H4 (cell line): ENCODE measurements around the gene CD248. TPM values are rescaled to one million over a fixed set of nuclear protein-coding genes. Genes with fewer than 3 reads are reported as not detected.
A peak's percentile ranks its signal among the peaks of the same experiment; 100 is the strongest.
"Not testable (repeated sequence)": the region's sequence is repeated elsewhere in the genome, so short reads cannot be mapped to it uniquely, and the experiment has no call there.

ENCODE experiments used
- DNase-seq: peaks from one replicate; pipeline ENCODE4 v3.0.0-alpha.2; 2015; ENCODE audit warnings: low spot score
- total RNA-seq: library from RNA; depleted of rRNA; stranded (reverse); fragments of >200 nt; shearing (Covaris generic); gene quantifications from 2 replicates; pipeline ENCODE4 v1.2.3, GENCODE V29; 2014; rRNA removed

The CD248 gene
- total RNA-seq, 1 experiment from 2014 or later: not detected

DNA sequence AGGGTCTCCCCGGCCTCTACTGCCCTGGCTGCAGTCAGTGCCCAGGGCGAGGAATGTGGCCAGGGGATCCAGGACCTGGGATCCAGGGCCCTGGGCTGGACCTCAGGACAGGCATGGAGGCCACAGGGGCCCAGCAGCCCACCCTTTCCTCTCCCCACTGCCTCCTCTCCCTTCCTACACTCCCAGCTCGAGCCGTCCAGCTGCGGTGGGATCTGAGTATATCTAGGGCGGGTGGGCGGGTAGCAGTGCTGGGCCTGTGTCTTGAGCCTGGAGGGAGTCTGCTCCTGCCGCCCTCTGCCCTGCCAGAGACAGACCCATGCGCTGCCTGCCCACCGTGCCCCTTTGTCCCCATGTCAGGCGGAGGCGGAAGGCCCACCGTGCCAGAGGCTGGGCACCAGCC lies 40.2 kb downstream of the CD248 start:
- not testable (repeated sequence) for DNase-seq

DNA sequence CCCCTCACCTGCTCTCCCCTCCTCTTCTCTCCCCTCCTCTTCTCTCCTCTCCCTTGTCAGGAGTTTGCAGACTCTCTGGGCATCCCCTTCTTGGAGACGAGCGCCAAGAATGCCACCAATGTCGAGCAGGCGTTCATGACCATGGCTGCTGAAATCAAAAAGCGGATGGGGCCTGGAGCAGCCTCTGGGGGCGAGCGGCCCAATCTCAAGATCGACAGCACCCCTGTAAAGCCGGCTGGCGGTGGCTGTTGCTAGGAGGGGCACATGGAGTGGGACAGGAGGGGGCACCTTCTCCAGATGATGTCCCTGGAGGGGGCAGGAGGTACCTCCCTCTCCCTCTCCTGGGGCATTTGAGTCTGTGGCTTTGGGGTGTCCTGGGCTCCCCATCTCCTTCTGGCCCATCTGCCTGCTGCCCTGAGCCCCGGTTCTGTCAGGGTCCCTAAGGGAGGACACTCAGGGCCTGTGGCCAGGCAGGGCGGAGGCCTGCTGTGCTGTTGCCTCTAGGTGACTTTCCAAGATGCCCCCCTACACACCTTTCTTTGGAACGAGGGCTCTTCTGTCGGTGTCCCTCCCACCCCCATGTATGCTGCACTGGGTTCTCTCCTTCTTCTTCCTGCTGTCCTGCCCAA lies 40.7 kb downstream of the CD248 start:
- DNase-seq: no peak

DNA sequence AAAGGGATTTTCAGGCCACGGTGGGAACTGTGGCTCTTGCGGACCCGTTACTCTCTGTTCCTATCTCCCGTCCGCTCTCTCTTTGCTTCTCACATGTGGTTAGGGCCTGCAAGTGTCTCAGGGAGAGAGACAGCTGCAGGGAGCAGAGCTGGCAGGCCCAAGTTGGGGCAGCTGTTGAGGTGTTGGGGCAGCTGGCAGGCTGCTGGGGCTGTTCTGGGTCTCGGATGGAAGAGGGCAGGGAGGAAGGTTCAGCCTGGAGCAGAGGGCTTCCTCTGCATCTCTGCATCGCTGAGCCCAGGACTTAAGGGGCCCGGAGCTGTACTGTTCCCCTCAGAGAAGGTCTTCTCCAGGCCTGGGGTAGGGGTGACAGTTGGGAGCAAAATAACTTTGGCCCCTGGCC lies 41.4 kb downstream of the CD248 start:
- no peak for DNase-seq

DNA sequence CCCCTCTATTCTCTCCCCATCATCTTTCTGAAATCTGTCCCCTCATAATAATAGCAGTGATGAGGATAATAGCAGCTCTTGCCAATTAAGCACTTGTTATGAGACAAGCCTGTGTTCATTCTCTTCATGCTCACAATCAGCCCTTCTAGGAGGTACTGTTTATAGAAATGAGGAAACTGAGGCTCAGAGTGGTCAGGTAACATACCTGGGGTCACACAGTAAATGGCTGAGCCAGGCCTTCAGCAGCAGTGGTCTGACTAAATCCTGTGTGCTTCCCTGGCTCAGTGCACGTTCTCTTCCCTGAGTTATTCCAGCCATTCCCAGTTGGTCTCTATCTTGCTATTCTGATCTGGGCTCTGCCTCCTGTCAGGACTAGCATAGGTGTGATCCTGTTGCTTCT lies 42.6 kb downstream of the CD248 start:
- no peak for DNase-seq

DNA sequence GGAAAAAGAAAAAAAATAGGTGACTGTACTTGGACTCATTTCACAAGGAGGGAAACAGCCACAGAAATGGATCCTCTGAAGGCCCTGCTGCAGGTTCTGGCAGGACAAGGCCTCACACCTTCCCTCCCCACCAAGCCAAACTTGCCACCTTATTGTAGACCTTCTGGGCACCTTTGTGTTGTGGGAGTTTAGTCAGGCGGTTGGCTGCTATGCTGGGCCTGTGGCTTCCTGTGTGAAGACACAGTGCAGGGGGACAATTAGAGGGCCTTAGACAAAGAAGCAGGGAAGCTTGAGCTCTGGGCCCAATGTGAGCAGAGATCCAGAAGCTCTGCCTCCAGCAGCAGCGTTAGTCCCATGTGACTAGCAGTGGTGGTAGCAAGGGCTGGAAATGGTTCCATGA lies 44.2 kb downstream of the CD248 start:
- no peak for DNase-seq

DNA sequence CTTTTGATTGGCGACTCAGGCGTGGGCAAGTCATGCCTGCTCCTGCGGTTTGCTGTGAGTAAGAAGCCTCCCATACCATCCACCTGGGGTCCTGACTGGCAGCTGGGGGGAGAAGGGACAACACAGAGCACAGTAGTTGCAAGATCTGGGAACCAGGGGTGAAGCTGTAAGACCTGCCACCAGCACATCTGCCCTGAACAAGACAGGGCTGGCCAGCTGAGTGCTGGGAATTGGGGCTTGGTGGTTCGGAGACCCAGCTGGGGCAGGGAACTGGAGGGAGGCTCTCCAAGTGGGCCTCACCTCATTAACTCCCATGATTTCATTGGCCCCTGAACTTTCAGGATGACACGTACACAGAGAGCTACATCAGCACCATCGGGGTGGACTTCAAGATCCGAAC lies 45.0 kb downstream of the CD248 start:
- no peak for DNase-seq

DNA sequence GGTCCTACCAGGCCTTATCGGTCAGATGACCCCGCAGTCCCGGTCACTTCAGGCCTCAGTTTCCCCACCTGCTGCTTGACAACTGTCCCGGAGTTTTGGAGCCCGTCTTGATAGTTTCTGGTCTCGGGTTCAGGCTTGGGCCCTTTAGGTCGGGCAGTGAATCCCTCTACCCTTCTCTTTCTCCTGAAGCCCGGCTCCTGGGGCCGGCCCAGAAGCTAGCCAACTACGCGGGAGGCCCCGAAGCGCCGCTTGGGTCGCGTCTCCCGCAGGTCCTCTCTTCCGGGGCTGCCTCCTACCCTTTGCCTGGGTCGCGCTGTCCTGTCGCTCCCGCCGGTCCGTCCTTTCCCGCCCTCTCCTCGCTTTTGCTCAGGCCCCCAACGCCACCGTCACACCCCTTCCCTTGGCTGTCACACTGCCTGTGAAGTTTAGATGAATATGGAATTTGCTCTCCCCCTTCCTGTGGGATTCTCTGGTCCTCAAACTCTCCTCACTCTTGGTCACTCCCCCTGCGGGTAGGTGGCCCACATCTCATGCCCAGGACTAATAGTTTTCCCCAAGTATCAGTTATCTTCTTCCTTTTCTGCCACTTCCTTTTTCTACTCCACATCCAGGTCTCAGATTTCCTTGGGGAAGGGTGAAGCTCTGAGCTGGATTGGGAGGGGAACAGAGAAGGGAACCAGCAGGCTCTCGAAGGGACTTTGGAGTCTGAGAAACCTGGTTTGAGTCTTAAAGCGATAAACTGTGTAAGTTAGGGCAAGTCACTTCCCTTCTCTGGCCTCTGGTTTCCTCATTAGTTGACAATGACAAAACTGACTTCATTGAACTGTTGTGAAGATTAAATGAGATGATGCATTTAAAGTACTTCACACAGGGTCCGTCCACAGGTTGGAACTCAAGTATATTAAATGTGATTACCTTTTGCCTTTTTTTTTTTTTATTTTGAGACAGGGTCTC lies 47.6 kb downstream of the CD248 start:
- peak; percentile 45 for DNase-seq

DNA sequence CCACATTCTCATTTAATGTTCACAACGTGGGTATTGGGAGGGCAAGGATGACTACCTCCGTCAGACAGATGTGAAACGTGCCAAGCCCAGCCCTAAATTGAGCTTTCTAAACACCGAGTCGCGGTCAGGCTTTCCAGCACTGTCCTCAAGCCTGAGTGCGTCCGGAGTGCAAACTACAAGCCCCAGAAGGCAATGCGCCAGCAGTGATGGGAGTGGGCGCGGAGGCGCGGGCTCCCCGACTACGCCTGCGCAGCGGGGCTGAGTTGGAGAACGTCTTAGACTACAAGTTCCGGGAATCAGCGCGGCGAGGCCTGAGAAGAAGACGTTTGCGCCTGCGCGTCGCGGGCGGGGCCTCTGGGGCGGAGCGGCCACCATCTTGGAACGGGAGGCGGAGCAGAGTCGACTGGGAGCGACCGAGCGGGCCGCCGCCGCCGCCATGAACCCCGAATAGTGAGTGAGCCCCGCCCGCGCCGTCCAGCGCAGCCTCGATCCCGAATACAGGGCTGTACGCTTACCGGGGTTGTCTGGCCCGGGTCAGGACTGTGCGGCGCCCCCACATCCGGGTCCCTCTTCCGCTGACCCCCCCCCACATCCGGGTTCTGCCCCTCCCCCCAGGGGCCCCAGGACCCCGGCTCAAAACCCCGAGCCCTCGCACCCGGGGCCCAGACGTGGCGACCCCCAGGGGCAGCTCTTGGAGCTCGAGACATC lies 48.4 kb downstream of the CD248 start, which contains the start of gene RAB1B:
TSS of gene RAB1B (plus strand) at position 396 of the 708 bp plus-strand sequence. CDS start at position 437, 41 bp downstream.
- DNase-seq: peak; percentile 99

DNA sequence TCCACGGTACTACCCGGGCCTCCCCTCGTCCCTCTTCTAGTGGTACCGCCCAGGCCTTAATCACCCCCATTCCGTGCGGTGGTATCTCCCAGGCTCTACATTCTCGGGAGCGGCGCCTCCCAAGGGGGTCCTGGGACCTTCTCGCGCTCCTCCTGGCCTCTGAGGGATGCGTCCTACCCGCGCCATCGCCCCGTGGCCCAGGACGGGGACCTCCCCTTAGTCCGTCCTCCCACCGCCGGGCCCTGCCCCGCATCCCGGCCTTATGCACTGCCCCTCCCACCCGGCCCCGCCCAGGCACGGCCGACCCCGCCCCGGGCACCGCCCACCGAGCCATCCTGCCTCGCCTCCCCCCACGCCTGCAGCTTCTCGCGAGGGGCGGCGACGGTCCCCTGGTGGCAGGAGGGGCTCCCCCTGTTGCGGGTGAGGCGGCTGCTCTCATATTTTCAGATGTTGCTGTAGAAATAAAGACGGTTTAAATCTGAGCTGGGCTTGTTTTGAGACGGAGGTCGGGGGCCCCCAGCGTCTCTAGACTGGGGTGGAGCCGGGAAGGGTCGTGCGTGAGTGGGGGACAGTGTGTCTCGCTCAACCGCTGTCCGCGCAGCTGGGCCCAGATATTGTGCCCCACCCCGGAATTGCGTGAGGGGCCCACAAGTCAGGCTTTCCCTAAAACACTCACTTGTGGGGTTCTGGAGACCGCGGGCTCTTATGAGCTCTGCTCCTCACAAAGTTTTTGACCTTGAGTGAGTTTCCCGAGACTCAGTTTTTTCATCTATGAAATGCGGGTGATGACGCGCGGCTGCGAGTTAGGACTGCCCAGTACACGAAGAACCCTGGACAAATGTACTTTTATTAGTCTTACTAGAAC lies 49.2 kb downstream of the CD248 start:
- DNase-seq: peak; percentile 68

DNA sequence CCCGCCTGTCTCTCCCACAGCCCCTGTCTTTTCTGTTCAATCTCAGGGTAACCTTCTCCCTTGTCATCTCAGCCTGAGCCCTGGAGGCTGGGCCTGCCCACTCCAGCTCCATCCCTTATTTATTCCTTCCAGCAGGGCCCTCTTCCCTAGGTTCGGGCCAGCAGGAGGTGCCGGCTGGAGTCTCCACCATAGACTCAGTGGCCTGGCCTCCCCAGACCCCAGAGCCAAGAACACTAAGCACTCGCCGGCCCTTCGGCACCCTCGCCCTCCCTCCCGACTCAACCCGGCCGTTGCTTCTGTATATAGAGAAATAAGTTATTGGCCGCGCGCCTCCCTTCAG lies 49.8 kb downstream of the CD248 start:
- no peak for DNase-seq

DNA sequence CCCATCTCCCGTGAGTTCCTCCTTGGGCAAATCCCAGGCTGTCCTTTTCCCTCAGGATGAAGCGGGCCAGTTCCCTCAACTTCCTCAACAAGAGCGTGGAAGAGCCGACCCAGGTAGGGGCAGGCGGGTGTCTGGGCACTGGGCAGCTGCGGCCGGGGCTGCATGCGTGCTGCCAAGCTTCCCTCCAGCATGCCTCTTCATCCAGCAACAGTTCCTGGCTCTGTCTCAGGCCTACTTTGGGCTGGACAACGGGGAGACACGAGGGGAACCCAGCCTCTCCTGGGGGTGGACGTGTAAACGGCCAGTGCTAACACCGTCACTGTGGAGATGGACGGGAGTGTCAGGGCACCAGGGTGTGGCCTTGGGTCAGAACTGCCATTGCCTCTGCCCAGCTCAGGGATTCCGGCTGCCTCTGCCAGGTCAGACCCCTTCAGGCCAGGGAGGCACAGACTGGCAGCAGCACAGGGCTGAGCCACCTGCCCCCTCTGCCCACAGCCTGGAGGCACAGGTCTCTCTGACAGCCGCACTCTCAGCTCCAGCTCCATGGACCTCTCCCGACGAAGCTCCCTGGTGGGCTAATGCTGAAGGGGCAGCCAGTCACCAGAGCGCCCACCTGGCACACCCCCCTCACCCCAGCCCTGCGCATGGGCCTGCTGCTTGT lies 50.3 kb downstream of the CD248 start:
- DNase-seq: no peak

DNA sequence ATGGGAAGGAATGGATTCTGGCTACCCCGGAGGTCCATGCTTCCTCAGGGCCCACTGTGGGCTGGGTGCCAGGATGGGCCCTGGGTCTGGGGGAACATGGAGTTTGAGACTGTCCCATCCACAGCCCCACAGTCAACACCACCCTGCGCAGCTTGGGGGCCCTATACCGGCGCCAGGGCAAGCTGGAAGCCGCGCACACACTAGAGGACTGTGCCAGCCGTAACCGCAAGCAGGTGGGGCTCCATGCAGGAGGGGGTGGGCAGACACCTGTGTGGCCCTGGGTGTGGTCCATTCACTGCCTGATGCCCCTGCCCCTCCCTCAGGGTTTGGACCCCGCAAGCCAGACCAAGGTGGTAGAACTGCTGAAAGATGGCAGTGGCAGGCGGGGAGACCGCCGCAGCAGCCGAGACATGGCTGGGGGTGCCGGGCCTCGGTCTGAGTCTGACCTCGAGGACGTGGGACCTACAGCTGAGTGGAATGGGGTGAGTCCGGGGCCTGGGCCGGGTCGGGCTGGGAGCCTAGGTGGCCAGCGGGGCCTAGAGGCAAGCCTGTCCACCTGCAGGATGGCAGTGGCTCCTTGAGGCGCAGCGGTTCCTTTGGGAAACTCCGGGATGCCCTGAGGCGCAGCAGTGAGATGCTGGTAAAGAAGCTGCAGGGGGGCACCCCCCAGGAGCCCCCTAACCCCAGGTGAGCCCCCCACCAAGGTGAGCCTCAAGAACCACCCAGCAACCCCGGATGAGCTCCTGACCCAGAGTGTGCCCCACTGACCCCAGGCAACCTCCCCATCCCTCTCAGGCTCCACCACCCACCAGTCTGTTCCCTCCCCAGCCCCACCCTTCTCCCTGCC lies 51.1 kb downstream of the CD248 start:
- no peak for DNase-seq

DNA sequence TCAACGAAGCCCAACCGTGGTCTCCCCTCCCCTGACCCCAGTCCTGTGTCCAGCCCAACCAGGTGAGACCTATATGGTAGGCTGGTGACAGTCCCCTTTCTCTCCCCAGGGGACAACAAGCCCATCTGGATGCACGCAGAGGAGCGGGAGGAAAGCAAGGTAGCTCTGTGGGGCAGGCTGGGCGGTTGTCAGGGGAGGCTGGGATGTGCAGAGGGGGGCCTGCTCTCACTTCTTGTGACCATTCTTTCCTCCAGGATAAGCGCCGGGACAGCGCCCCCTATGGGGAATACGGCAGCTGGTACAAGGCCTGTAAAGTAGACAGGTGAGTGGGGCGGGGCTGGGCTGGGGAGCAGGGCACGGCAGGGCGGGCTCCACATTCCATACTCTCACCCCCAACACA lies 51.9 kb downstream of the CD248 start:
- no peak for DNase-seq

Other genes with a start within 250 kb of the CD248 start
- 7.6 and 8.9 TPM in 2 replicates for gene PACS1, start 246.8 kb downstream of the CD248 start, total RNA-seq
- gene KLC2, start 59.3 kb downstream of the CD248 start, total RNA-seq: 9.0 and 15.1 TPM in 2 replicates
- gene RAB1B, start 48.4 kb downstream of the CD248 start, total RNA-seq: 98.6 and 111 TPM in 2 replicates
- gene CNIH2, start 38.9 kb downstream of the CD248 start, total RNA-seq: 8.4 and 10.8 TPM in 2 replicates
- gene YIF1A, start 27.9 kb downstream of the CD248 start, total RNA-seq: 114 and 120 TPM in 2 replicates
- 0.08 and 0.10 TPM in 2 replicates for gene TMEM151A, start 25.1 kb downstream of the CD248 start, total RNA-seq
- gene RIN1, start 19.4 kb upstream of the CD248 start, total RNA-seq: 4.3 and 7.4 TPM in 2 replicates
- 88.2 and 107 TPM in 2 replicates for gene BRMS1, start 28.1 kb upstream of the CD248 start, total RNA-seq
- gene B4GAT1, start 30.6 kb upstream of the CD248 start, total RNA-seq: 24.5 and 25.2 TPM in 2 replicates
- 0.39 and 0.62 TPM in 2 replicates for gene SLC29A2, start 54.7 kb upstream of the CD248 start, total RNA-seq
- not detected in 2 replicates for gene NPAS4, start 104.0 kb upstream of the CD248 start, total RNA-seq
- 71.8 and 77.7 TPM in 2 replicates for gene MRPL11, start 121.8 kb upstream of the CD248 start, total RNA-seq
- 5.6 and 7.5 TPM in 2 replicates for gene PELI3, start 149.9 kb upstream of the CD248 start, total RNA-seq
- 61.4 and 66.7 TPM in 2 replicates for gene DPP3, start 163.4 kb upstream of the CD248 start, total RNA-seq
- 12.3 and 14.9 TPM in 2 replicates for gene BBS1, start 193.6 kb upstream of the CD248 start, total RNA-seq
- 7.0 and 19.3 TPM in 2 replicates for gene ZDHHC24, start 229.0 kb upstream of the CD248 start, total RNA-seq
- gene ACTN3, start 229.9 kb upstream of the CD248 start, total RNA-seq: not detected in 2 replicates